Activated B cell treated with CpG ODN at 0.5 μM for 24 hours (primary cell): Measurements from ENCODE around the gene HAPLN1. TPM values are rescaled to one million over a fixed set of nuclear protein-coding genes. Genes with fewer than 3 reads are reported as not detected.

Experiments
- ATAC-seq: fragments of 200-7000 bp; cut with Tn5 transposase; one replicate; pipeline ENCODE4 v1.10.0; 2021; ENCODE audit warnings: low read depth, mild to moderate bottlenecking, moderate library complexity
- CTCF ChIA-PET: fragments of 350-600 bp; sonication (Branson Sonifier 250); formaldehyde crosslinking; loops from one replicate; lab custom pipeline; 2021; ENCODE audit warnings: antibody characterized with exemption; lab: Charles Lee
- POLR2A ChIA-PET: fragments of 350-600 bp; sonication (Branson Sonifier 250); formaldehyde crosslinking; loops from one replicate; lab custom pipeline; 2021; ENCODE audit warnings: antibody characterized with exemption; lab: Charles Lee
- DNase-seq: peaks from one replicate; pipeline ENCODE4 v3.0.0; 2022
- H3K27ac Mint-ChIP-seq: one replicate; pipeline ENCODE4 v1.8.0; 2020; ENCODE audit warnings: mixed read lengths
- H3K27me3 Mint-ChIP-seq: one replicate; pipeline ENCODE4 v1.8.0; 2021; ENCODE audit warnings: mixed read lengths
- H3K36me3 Mint-ChIP-seq: one replicate; pipeline ENCODE4 v1.8.0; 2021; ENCODE audit warnings: low read depth, mixed read lengths
- H3K4me1 Mint-ChIP-seq: one replicate; pipeline ENCODE4 v1.8.0; 2021; ENCODE audit warnings: mixed read lengths
- H3K4me3 Mint-ChIP-seq: one replicate; pipeline ENCODE4 v1.8.0; 2020; ENCODE audit warnings: mild to moderate bottlenecking, mixed read lengths
- H3K9me3 Mint-ChIP-seq: one replicate; pipeline ENCODE4 v1.8.0; 2020; ENCODE audit warnings: mixed read lengths
- CTCF ChIP-seq: fragments of 200-600 bp; IDR thresholded peaks from one replicate; pipeline ENCODE4 v1.8.0; 2022; ENCODE audit warnings: antibody characterized with exemption, mild to moderate bottlenecking
- intact Hi-C: fragments of 100-400 bp; cut with micrococcal nuclease; formaldehyde crosslinking; loops from one replicate; pipeline ENCODE4 v1.15.1; 2024
- total RNA-seq: library from RNA; stranded (reverse); gene quantifications from 2 replicates; pipeline ENCODE4 v1.2.3, GENCODE V29; 2022

HAPLN1 gene
- total RNA-seq, 1 donor from 2014 or later, result not detected

- ChIA-PET POLR2A (no interaction called here), CTCF (no interaction called here)
- ATAC-seq, result no peak
- no peak for DNase-seq
- Mint-ChIP-seq H3K9me3 (no peaks in the 10 kb centered on the region), H3K4me1 (peaks cover 9% of the 10 kb centered on the region), H3K27me3 (peaks cover 13% of the 10 kb centered on the region), H3K36me3 (no peaks in the 10 kb centered on the region), H3K27ac (no peak overlapping the region), H3K4me3 (no peak overlapping the region)
- intact Hi-C loops, result no loop called here
- TF ChIP-seq CTCF, result no peak
Observed at GRCh38 chr5:83726912-83727311, 6.3 kb upstream of the HAPLN1 start.

GRCh38 chr5:83724935-83725334, 4.3 kb upstream of the HAPLN1 start:
- no peaks in the 10 kb centered on the region for H3K9me3 Mint-ChIP-seq
- H3K27me3 Mint-ChIP-seq, result peaks cover 30% of the 10 kb centered on the region
- ChIA-PET CTCF (no interaction called here), POLR2A (no interaction called here)
- ATAC-seq (no peak), DNase-seq (no peak)
- no peak overlapping the region for H3K27ac Mint-ChIP-seq
- H3K4me3 Mint-ChIP-seq, result no peak overlapping the region
- H3K4me1 Mint-ChIP-seq, result peaks cover 13% of the 10 kb centered on the region
- intact Hi-C loops, result no loop called here
- TF ChIP-seq CTCF, result no peak
- no peaks in the 10 kb centered on the region for H3K36me3 Mint-ChIP-seq

- Mint-ChIP-seq H3K9me3 (no peaks in the 10 kb centered on the region), H3K4me1 (peaks cover 13% of the 10 kb centered on the region), H3K27me3 (peaks cover 34% of the 10 kb centered on the region), H3K36me3 (no peaks in the 10 kb centered on the region), H3K4me3 (no peak overlapping the region), H3K27ac (no peak overlapping the region)
- ChIA-PET POLR2A (no interaction called here), CTCF (interaction anchor here (1.4 kb wide), 1 partner anchor 10 kb away, joined by 3 read pairs; no protein-coding TSS in a partner anchor)
- ATAC-seq, result no peak
- no peak for TF ChIP-seq CTCF
- intact Hi-C loops, result no loop called here
- DNase-seq, result no peak
Observed at GRCh38 chr5:83724001-83724400, 3.3 kb upstream of the HAPLN1 start.

GRCh38 chr5:83723031-83723430, 2.4 kb upstream of the HAPLN1 start:
- no peak for DNase-seq
- H3K9me3 Mint-ChIP-seq, result no peaks in the 10 kb centered on the region
- H3K4me1 Mint-ChIP-seq, result peaks cover 13% of the 10 kb centered on the region
- intact Hi-C loops, result no loop called here
- no peak for TF ChIP-seq CTCF
- no peak overlapping the region for H3K27ac Mint-ChIP-seq
- ATAC-seq, result no peak
- ChIA-PET CTCF (interaction anchor here (1.4 kb wide), 1 partner anchor 9 kb away, joined by 3 read pairs; no protein-coding TSS in a partner anchor), POLR2A (no interaction called here)
- H3K27me3 Mint-ChIP-seq, result peaks cover 36% of the 10 kb centered on the region
- no peak overlapping the region for H3K4me3 Mint-ChIP-seq
- H3K36me3 Mint-ChIP-seq, result no peaks in the 10 kb centered on the region

GRCh38 chr5:83721953-83722901, 1.6 kb upstream of the HAPLN1 start:
- peaks cover 37% of the 10 kb centered on the region for H3K27me3 Mint-ChIP-seq
- no peaks in the 10 kb centered on the region for H3K9me3 Mint-ChIP-seq
- no peak for ATAC-seq
- intact Hi-C loops, result no loop called here
- CTCF ChIA-PET, result interaction anchor here (2.2 kb wide), 1 partner anchor 10 kb away, joined by 8 read pairs; no protein-coding TSS in a partner anchor
- peaks cover 13% of the 10 kb centered on the region for H3K4me1 Mint-ChIP-seq
- POLR2A ChIA-PET, result no interaction called here
- H3K4me3 Mint-ChIP-seq, result peak overlapping the region; percentile 62
- H3K27ac Mint-ChIP-seq, result no peak overlapping the region
- TF ChIP-seq CTCF, result no peak
- H3K36me3 Mint-ChIP-seq, result no peaks in the 10 kb centered on the region
- no peak for DNase-seq
